ENCODE measurements around the gene PVALEF.

GRCh38 chr17:81169870-81170309 is 4.6 kb downstream of the PVALEF start:
- no peak for TF ChIP-seq YY1 (IDR thresholded peaks at IDR 0.05; ENCODE audit: insufficient read depth, insufficient read length)
- no peak for TF ChIP-seq ZNF274 (IDR thresholded peaks at IDR 0.05; ENCODE audit: low read depth, low read length)

All from NT2/D1 (cell line).